D721Med (cell line): Measurements from ENCODE around the gene LRRC59.
A peak's percentile ranks its signal among the peaks of the same experiment; 100 is the strongest.
"Not testable (repeated sequence)": the region's sequence is repeated elsewhere in the genome, so short reads cannot be mapped to it uniquely, and the experiment has no call there.

Experiments
- DNase-seq: peaks from one replicate; pipeline ENCODE4 v3.0.0; 2011; ENCODE audit warnings: low spot score; ENCODE audit not compliant: insufficient read length
- FAIRE-seq: peaks from 2 replicates; lab custom pipeline; 2011; peaks lifted over from hg19 to GRCh38; lab: Jason Lieb, UNC
- CTCF ChIP-seq: IDR thresholded peaks from 2 replicates; pipeline ENCODE4 v1.5.1; 2012; ENCODE audit warnings: mild to moderate bottlenecking, control low read depth; ENCODE audit not compliant: insufficient read depth; ENCODE audit errors: missing control alignments

Gene LRRC59

GRCh38 chr17:50344731-50345365 lies 52.5 kb downstream of the LRRC59 start:
- FAIRE-seq (no peak), DNase-seq (no peak)
- TF ChIP-seq CTCF, result no peak

DNA sequence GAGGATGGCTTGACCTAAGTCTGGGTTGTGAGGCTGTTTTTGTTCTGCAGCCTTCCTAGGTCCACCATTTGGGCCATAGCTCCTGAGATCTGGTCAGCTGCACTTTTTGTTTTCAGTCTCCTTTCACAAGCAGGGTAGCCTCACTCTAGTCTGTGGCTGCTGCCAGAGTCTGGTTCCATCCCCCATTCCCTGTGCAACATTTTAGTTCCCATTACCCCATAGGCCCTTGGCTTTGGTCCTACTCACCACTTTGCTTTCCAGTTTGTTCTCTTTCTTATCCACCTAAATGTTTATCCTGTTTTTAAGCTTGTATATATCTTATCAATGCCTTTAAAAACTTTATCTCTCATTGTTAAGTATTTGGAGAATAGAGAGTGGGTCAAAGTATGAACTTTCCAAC lies 57.9 kb downstream of the LRRC59 start:
- DNase-seq, result no peak
- TF ChIP-seq CTCF, result no peak
- FAIRE-seq, result no peak

- no peak for TF ChIP-seq CTCF
- no peak for DNase-seq
- no peak for FAIRE-seq
Measured at GRCh38 chr17:50338645-50339044, 58.7 kb downstream of the LRRC59 start.

GRCh38 chr17:50337956-50338355 lies 59.4 kb downstream of the LRRC59 start:
- FAIRE-seq (no peak), DNase-seq (no peak)
- no peak for TF ChIP-seq CTCF

DNA sequence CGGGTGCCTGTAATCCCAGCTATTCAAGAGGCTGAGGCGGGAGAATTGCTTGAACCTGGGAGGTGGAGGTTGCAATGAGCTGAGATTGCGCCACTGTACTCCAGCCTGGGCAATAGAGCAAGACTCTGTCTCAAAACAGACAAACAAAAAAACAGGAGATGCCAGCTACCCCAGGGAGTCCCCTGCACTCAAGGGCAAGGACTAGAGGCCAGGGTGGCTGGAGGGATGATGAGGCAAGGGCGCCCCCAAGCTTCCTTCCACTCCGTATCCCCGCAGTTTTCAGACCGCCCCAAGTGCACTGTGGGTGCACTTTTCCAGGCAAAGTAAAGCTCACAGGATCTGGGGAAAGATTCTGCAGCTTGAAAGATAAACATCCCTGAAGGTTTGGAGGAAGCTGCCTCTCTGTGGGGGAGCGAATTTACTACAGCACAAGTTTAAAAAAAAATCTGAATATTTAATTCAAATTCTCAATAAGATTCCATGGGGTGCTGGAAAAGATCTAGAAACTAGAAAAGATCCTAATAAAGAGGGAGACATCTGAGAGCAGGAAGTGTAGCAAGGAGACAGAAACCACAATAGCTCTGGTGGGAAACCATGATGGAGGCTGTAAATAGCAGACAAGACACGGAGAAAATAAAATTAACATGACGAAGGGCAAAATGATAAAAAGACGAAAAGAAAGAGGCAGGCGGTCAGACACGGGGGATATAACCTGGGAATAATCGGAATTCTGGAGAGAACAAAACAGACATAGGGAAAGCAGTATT lies 63.8 kb downstream of the LRRC59 start:
- peak; percentile 53 for TF ChIP-seq CTCF
- not testable (repeated sequence) for DNase-seq, FAIRE-seq

GRCh38 chr17:50332196-50332595 lies 65.1 kb downstream of the LRRC59 start:
- FAIRE-seq (no peak), DNase-seq (no peak)
- no peak for TF ChIP-seq CTCF
